Sigmoid colon (tissue), 3 donors: ENCODE data around the gene ZNF471.

Experiments used
- CTCF ChIP-seq, 4 experiments: fragments of 450-650 bp in 3 of 4; fragments of 200-600 bp in 1 of 4; IDR thresholded peaks; one replicate each; pipeline ENCODE4 v1.5.1; 2016 to 2019; ENCODE audit warnings: antibody characterized with exemption in 4 of 4, mild to moderate bottlenecking in 3 of 4, moderate library complexity in 2 of 4
- POLR2A ChIP-seq, 2 donors: fragments of 450-650 bp; IDR thresholded peaks; one replicate each; pipeline ENCODE4 v1.6.1; 2016; ENCODE audit warnings: antibody characterized with exemption in 2 of 2, mild to moderate bottlenecking in 2 of 2, moderate library complexity in 2 of 2

GRCh38 chr19:56577719-56578602 is 70.3 kb downstream of the ZNF471 start:
- TF ChIP-seq POLR2A (IDR thresholded peaks at IDR 0.05) (no peak), CTCF (IDR thresholded peaks at IDR 0.05) (no peak)
